SK-N-SH (cell line): ENCODE measurements around the gene MRPL19.

Source experiments
- CHD2 ChIP-seq: fragments of 150-350 bp; IDR thresholded peaks from 2 replicates; pipeline ENCODE4 v1.6.1; 2018; ENCODE audit warnings: low read length; ENCODE audit not compliant: partially characterized antibody
- FOXM1 ChIP-seq: IDR thresholded peaks from 2 replicates; pipeline ENCODE4 v1.4.0; 2012; ENCODE audit warnings: low read depth, mild to moderate bottlenecking
- RXRA ChIP-seq: IDR thresholded peaks from 2 replicates; pipeline ENCODE4 v1.4.0; 2012; ENCODE audit warnings: low read depth, mild to moderate bottlenecking, borderline replicate concordance
- TF ChIP-seq, protein P1 (sequence below): fragments of 200-600 bp; sonication (generic); IDR thresholded peaks from 2 replicates; pipeline ENCODE4 v1.6.1; 2017; ENCODE audit warnings: antibody characterized with exemption, mild to moderate bottlenecking, moderate library complexity
- TF ChIP-seq, protein P2 (sequence below): IDR thresholded peaks from 2 replicates; pipeline ENCODE4 v1.4.0; 2012; ENCODE audit warnings: low read depth

- TF ChIP-seq FOXM1, result no peak
- TF ChIP-seq, protein P1, sequence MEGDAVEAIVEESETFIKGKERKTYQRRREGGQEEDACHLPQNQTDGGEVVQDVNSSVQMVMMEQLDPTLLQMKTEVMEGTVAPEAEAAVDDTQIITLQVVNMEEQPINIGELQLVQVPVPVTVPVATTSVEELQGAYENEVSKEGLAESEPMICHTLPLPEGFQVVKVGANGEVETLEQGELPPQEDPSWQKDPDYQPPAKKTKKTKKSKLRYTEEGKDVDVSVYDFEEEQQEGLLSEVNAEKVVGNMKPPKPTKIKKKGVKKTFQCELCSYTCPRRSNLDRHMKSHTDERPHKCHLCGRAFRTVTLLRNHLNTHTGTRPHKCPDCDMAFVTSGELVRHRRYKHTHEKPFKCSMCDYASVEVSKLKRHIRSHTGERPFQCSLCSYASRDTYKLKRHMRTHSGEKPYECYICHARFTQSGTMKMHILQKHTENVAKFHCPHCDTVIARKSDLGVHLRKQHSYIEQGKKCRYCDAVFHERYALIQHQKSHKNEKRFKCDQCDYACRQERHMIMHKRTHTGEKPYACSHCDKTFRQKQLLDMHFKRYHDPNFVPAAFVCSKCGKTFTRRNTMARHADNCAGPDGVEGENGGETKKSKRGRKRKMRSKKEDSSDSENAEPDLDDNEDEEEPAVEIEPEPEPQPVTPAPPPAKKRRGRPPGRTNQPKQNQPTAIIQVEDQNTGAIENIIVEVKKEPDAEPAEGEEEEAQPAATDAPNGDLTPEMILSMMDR, result peak; percentile 21
- TF ChIP-seq RXRA, result no peak
- TF ChIP-seq CHD2, result no peak
- TF ChIP-seq, protein P2, sequence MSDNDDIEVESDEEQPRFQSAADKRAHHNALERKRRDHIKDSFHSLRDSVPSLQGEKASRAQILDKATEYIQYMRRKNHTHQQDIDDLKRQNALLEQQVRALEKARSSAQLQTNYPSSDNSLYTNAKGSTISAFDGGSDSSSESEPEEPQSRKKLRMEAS, result no peak
Measured at GRCh38 chr2:75597949-75598348, 48.6 kb upstream of the MRPL19 start.
